22Rv1 (cell line): ENCODE measurements around the gene KLC1.

Source experiments
- ZFX ChIP-seq: fragments of 450-650 bp; IDR thresholded peaks from 2 replicates; pipeline ENCODE4 v1.6.1; 2017; ENCODE audit warnings: antibody characterized with exemption, borderline replicate concordance
- TF ChIP-seq, protein P1 (sequence below): fragments of 450-650 bp; IDR thresholded peaks from 2 replicates; pipeline ENCODE4 v1.5.1; 2017; ENCODE audit warnings: mild to moderate bottlenecking

DNA sequence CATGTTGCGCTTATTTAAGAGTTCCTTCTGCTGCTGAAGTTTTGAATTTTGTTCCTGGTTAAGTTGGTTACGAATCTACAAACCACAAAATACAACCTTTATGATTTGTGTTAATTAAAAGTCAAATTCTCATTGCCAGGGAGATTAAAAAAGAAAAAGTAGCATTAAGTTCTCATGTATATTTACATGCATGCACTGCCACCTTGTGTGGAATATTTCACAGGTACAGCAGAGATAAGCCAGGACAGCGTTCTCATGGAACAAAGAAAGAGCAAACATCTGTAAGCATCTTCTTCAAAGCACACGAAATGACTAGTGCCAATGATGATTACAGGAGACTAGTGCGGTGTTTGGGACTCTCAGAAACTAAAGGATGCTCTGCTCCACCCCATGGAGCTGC lies 120.8 kb downstream of the KLC1 start:
- TF ChIP-seq, protein P1, sequence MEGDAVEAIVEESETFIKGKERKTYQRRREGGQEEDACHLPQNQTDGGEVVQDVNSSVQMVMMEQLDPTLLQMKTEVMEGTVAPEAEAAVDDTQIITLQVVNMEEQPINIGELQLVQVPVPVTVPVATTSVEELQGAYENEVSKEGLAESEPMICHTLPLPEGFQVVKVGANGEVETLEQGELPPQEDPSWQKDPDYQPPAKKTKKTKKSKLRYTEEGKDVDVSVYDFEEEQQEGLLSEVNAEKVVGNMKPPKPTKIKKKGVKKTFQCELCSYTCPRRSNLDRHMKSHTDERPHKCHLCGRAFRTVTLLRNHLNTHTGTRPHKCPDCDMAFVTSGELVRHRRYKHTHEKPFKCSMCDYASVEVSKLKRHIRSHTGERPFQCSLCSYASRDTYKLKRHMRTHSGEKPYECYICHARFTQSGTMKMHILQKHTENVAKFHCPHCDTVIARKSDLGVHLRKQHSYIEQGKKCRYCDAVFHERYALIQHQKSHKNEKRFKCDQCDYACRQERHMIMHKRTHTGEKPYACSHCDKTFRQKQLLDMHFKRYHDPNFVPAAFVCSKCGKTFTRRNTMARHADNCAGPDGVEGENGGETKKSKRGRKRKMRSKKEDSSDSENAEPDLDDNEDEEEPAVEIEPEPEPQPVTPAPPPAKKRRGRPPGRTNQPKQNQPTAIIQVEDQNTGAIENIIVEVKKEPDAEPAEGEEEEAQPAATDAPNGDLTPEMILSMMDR, result no peak
- TF ChIP-seq ZFX, result no peak
